Testis (tissue), 2 donors: ENCODE measurements around the gene PLCL1.

ENCODE experiments used
- CTCF ChIP-seq, 3 experiments: fragments of 450-650 bp in 2 of 3; fragments of 200-600 bp in 1 of 3; sonication (generic) in 1 of 3; IDR thresholded peaks; one replicate each; pipeline ENCODE4 v1.5.1; 2016 to 2019; ENCODE audit warnings: antibody characterized with exemption in 3 of 3, mild to moderate bottlenecking in 2 of 3, moderate library complexity in 1 of 3
- POLR2A ChIP-seq: fragments of 450-650 bp; IDR thresholded peaks from one replicate; pipeline ENCODE4 v1.6.1; 2017; ENCODE audit warnings: antibody characterized with exemption, mild to moderate bottlenecking, moderate library complexity

GRCh38 chr2:197847651-197848401 lies 43.4 kb downstream of the PLCL1 start:
- TF ChIP-seq CTCF (IDR thresholded peaks at IDR 0.05) = no peak
- TF ChIP-seq POLR2A = no peak
